22Rv1 (cell line): ENCODE measurements around the gene GPD1.

Experiments
- H3K27ac ChIP-seq: fragments of 450-650 bp; 2 replicates; pipeline ENCODE4 v1.5.1; 2017
- CTCF ChIP-seq: fragments of 450-650 bp; IDR thresholded peaks from 2 replicates; pipeline ENCODE4 v1.5.1; 2017; ENCODE audit warnings: mild to moderate bottlenecking
- ZFX ChIP-seq: fragments of 450-650 bp; IDR thresholded peaks from 2 replicates; pipeline ENCODE4 v1.6.1; 2017; ENCODE audit warnings: antibody characterized with exemption, borderline replicate concordance

GPD1 gene

GRCh38 chr12:50074936-50075807 is 28.6 kb upstream of the GPD1 start:
- no peak overlapping the region for H3K27ac ChIP-seq

GRCh38 chr12:50075808-50076170 is 28.0 kb upstream of the GPD1 start:
- H3K27ac ChIP-seq: no peak overlapping the region
- TF ChIP-seq ZFX (no peak), CTCF (no peak)

More at GRCh38 chr12:50074936-50075807, 28.6 kb upstream of the GPD1 start:
- TF ChIP-seq CTCF: peak; percentile 99
- TF ChIP-seq ZFX: no peak

- no peak overlapping the region for H3K27ac ChIP-seq
- no peak for TF ChIP-seq ZFX
- TF ChIP-seq CTCF: no peak
These were observed 26.7 kb upstream of the GPD1 start for GRCh38 chr12:50077099-50077498.

- no peak for TF ChIP-seq ZFX
- no peak for TF ChIP-seq CTCF
These were observed 25.5 kb upstream of the GPD1 start for GRCh38 chr12:50078281-50078680.

GRCh38 chr12:50079771-50080170 is 24.0 kb upstream of the GPD1 start:
- no peak overlapping the region for H3K27ac ChIP-seq
- no peak for TF ChIP-seq ZFX
- no peak for TF ChIP-seq CTCF

More at GRCh38 chr12:50078281-50078680, 25.5 kb upstream of the GPD1 start:
- no peak overlapping the region for H3K27ac ChIP-seq

- no peak overlapping the region for H3K27ac ChIP-seq
- TF ChIP-seq CTCF (no peak), ZFX (no peak)
These were observed 22.6 kb upstream of the GPD1 start for GRCh38 chr12:50081096-50081808.

- 0 out of 2 replicates have a peak, but pooled peaks have one; percentile 3 for TF ChIP-seq CTCF
- no peak for TF ChIP-seq ZFX
- H3K27ac ChIP-seq: peak overlapping the region; percentile 37
These were observed 21.2 kb upstream of the GPD1 start for GRCh38 chr12:50082644-50083043.
